ENCODE results near the gene RGS5. TPM values are rescaled to one million over a fixed set of nuclear protein-coding genes. Genes with fewer than 3 reads are reported as not detected.

RGS5 gene
- total RNA-seq, 4 donors from 2014 or later: 57.2 to 174 (median 91.8) TPM

GRCh38 chr1:163182330-163182949, 20.3 kb downstream of the RGS5 start:
- no peak for DNase-seq (ENCODE audit: low spot score)
- ATAC-seq (ENCODE audit: low FRiP score): no peak
- no peak for TF ChIP-seq CTCF (IDR thresholded peaks at IDR 0.05)

GRCh38 chr1:163178628-163179027, 24.1 kb downstream of the RGS5 start:
- no peak for ATAC-seq (ENCODE audit: low FRiP score)
- TF ChIP-seq CTCF (IDR thresholded peaks at IDR 0.05): no peak

GRCh38 chr1:163176797-163177196, 25.9 kb downstream of the RGS5 start:
- no peak for TF ChIP-seq CTCF (IDR thresholded peaks at IDR 0.05)
- ATAC-seq (ENCODE audit: low FRiP score) (no peak), DNase-seq (ENCODE audit: low spot score) (no peak)

More at GRCh38 chr1:163178628-163179027, 24.1 kb downstream of the RGS5 start:
- no peak for DNase-seq (ENCODE audit: low spot score)

- DNase-seq (ENCODE audit: low spot score): peak; percentile 66
- ATAC-seq (ENCODE audit: low FRiP score): no peak
- peak in 1 of 3 donors; percentile 56 for TF ChIP-seq CTCF (IDR thresholded peaks at IDR 0.05)
These were observed 27.9 kb downstream of the RGS5 start for GRCh38 chr1:163174524-163175437.

- DNase-seq (ENCODE audit: low spot score): no peak
- ATAC-seq (ENCODE audit: low FRiP score): no peak
- TF ChIP-seq CTCF (IDR thresholded peaks at IDR 0.05): no peak
These were observed 29.6 kb downstream of the RGS5 start for GRCh38 chr1:163173121-163173520.

GRCh38 chr1:163172596-163172995, 30.1 kb downstream of the RGS5 start:
- no peak for ATAC-seq (ENCODE audit: low FRiP score)
- TF ChIP-seq CTCF (IDR thresholded peaks at IDR 0.05): no peak
- DNase-seq (ENCODE audit: low spot score): no peak

Data from omental fat pad (tissue), 4 donors.